Body of pancreas (tissue), 4 donors: ENCODE results near the gene PKP1. TPM values are rescaled to one million over a fixed set of nuclear protein-coding genes. Genes with fewer than 3 reads are reported as not detected.

Experiments
- ATAC-seq: fragments of 150-250 bp; one replicate; pipeline ENCODE4 v1.9.1; 2016
- DNase-seq, 4 donors: peaks; one replicate each; pipeline ENCODE4 v3.0.0-alpha.2; 2019
- H3K27ac ChIP-seq, 4 donors: fragments of 200-600 bp; sonication (generic); 1 replicate in 3 of 4; 2 replicates in 1 of 4; pipeline versions ENCODE4 v1.5.1 to v1.6.1; 2016 to 2019; ENCODE audit warnings: mild to moderate bottlenecking in 1 of 4, mixed read lengths in 1 of 4, moderate library complexity in 1 of 4
- H3K27me3 ChIP-seq, 2 donors: fragments of 200-600 bp; sonication (generic); one replicate each; pipeline ENCODE4 v1.6.0; 2016; ENCODE audit warnings: mild to moderate bottlenecking in 1 of 2
- H3K36me3 ChIP-seq, 2 donors: fragments of 200-600 bp; sonication (generic); replicated peaks in 1 of 2; 2 replicates each; pipeline ENCODE4 v1.5.1; 2016; ENCODE audit warnings: low read depth in 2 of 2; ENCODE audit not compliant: insufficient read depth in 1 of 2
- H3K4me1 ChIP-seq: fragments of 200-600 bp; sonication (generic); one replicate; pipeline ENCODE4 v1.6.0; 2016
- H3K4me3 ChIP-seq, 2 donors: fragments of 200-600 bp; sonication (generic); 1 replicate in 1 of 2; 2 replicates in 1 of 2; pipeline ENCODE4 v1.5.1; 2016 to 2019
- H3K9me3 ChIP-seq, 3 donors: fragments of 200-600 bp; sonication (generic); 1 replicate in 2 of 3; 2 replicates in 1 of 3; pipeline ENCODE4 v1.5.1; 2016
- CTCF ChIP-seq, 7 experiments: fragments of 450-650 bp in 4 of 7; fragments of 200-600 bp in 3 of 7; sonication (generic) in 3 of 7; IDR thresholded peaks; one replicate each; pipeline ENCODE4 v1.5.1; 2016 to 2019; ENCODE audit warnings: antibody characterized with exemption in 7 of 7
- POLR2A ChIP-seq, 3 donors: fragments of 450-650 bp; IDR thresholded peaks; one replicate each; pipeline ENCODE4 v1.6.1; 2016; ENCODE audit warnings: antibody characterized with exemption in 3 of 3, mild to moderate bottlenecking in 2 of 3
- WGBS, 2 donors: methylation state at CpG; one replicate each; pipeline ENCODE4 v1.1.5; 2017; 5-methylcytosine and 5-hydroxymethylcytosine counted together
- intact Hi-C: fragments of 100-400 bp; cut with DNase I; formaldehyde crosslinking; loops from one replicate; pipeline ENCODE4 v1.15.1; 2023
- total RNA-seq, 2 donors: library from RNA; depleted of rRNA; stranded (reverse); fragments of >200 nt; gene quantifications; one replicate each; pipeline ENCODE4 v1.1.0, GENCODE V29; 2016

The PKP1 gene
- total RNA-seq, 2 donors from 2014 or later, result 0.33 TPM; not detected in 1

DNA sequence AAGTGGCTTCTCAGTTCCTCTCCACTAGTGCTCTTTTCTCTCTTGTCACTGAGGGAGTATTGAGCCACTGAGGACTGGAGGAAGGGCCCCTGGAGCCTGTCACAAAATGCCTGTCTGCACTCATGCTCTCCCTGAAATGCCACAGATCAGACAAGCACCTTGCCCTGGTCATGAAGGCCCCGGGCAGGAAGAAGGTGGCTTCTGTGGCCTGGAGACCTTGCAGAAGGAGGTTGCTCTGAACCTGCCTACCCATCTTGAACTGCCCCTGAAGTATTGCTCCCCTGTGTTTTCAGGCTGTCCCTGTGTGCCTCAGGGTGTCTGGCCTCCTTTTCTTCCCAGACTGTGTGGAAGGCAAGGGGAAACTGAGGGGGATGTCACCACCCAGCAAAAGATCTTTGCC, 3.1 kb downstream of the PKP1 start:
- Histone ChIP-seq H3K36me3 (no peaks in the 10 kb centered on the region), H3K27me3 (peaks cover 0 to 11% of the 10 kb centered on the region in 2 donors), H3K27ac (no peak overlapping the region), H3K4me1 (peaks cover 12% of the 10 kb centered on the region), H3K4me3 (no peak overlapping the region), H3K9me3 (no peaks in the 10 kb centered on the region)
- intact Hi-C loops, result no loop called here
- 80 to 88% methylated on average over 1 of the region's 1 CpG for WGBS, 2 donors
- ATAC-seq (no peak), DNase-seq (no peak)
- TF ChIP-seq POLR2A (IDR thresholded peaks at IDR 0.05) (no peak), CTCF (IDR thresholded peaks at IDR 0.05) (no peak)

DNA sequence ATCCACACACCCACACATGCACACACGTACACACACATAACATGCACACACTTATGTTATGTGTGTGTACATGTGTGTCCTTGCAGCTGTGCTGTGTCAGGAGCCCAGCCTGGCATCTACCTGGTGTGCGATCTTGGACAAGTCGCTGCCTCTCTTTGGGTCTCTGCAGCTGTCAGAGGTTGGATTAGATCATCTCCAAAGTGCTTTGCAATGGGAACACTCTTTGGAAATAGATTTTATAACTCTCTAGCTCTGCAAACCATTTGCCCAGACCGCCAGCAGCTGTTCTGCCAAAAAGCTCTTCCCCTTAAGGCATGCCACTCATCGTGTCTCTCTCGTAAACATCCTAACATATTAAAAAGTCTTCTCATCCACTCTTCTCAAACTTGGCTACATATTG, 4.7 kb downstream of the PKP1 start:
- H3K27ac ChIP-seq, result no peak overlapping the region
- DNase-seq (no peak), ATAC-seq (no peak)
- 82 to 87% methylated on average over 6 of the region's 6 CpGs for WGBS, 2 donors
- intact Hi-C loops, result no loop called here
- peaks cover 0 to 11% of the 10 kb centered on the region in 2 donors for H3K27me3 ChIP-seq
- TF ChIP-seq POLR2A (IDR thresholded peaks at IDR 0.05) (no peak), CTCF (IDR thresholded peaks at IDR 0.05) (no peak)
- no peaks in the 10 kb centered on the region for H3K9me3 ChIP-seq
- H3K4me3 ChIP-seq, result no peak overlapping the region
- H3K36me3 ChIP-seq, result no peaks in the 10 kb centered on the region
- peaks cover 10% of the 10 kb centered on the region for H3K4me1 ChIP-seq

DNA sequence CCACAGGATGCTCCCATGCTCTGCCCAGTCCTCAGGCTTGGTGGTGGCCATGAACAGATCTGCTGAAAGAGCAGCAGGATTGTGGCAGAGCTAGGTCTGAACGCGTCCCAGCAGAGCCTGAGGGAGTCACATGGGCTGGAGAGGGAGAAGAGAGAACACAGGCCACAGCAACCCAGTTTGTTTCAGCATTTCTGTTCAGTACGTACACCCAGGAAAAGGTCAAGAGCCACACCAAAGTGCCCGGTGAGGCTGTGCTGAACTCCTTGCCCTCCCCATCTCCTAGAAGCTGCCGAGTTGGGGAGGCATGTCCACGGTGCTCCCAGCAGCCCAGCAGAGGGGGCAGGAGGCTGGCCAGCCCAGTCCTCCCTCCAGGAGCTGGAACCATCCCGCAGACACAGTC, 5.5 kb downstream of the PKP1 start:
- H3K27ac ChIP-seq, result no peak overlapping the region
- no peak for DNase-seq
- H3K36me3 ChIP-seq, result no peaks in the 10 kb centered on the region
- intact Hi-C loops, result no loop called here
- ATAC-seq, result no peak
- 58 to 67% methylated on average over 7 of the region's 7 CpGs for WGBS, 2 donors
- H3K4me3 ChIP-seq, result no peak overlapping the region
- peaks cover 2% of the 10 kb centered on the region for H3K4me1 ChIP-seq
- H3K9me3 ChIP-seq, result no peaks in the 10 kb centered on the region
- TF ChIP-seq POLR2A (IDR thresholded peaks at IDR 0.05), result no peak
- TF ChIP-seq CTCF (IDR thresholded peaks at IDR 0.05), result no peak
- peaks cover 0 to 6% of the 10 kb centered on the region in 2 donors for H3K27me3 ChIP-seq

DNA sequence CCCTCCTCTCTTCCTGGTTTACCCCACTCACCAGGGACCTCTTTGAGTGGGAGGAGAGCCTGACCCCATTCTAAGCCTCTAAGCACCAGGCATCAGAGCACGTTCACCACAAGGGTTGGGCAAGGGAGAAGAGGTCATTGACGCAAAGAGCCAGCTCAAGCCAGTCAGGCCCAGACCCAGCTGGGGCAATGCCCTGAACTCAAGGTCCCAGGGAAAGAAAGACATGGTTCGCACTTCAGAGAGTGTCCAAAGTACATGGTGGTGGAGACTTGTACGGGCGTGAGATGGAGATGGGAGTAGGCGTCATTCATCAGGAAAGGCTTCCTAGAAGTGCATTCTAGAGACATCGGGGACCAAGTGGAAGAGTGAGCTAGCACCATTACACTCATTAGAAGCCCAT, 7.2 kb downstream of the PKP1 start:
- intact Hi-C loops, result no loop called here
- 75 to 89% methylated on average over 7 of the region's 7 CpGs for WGBS, 2 donors
- Histone ChIP-seq H3K9me3 (no peaks in the 10 kb centered on the region), H3K27me3 (no peaks in the 10 kb centered on the region), H3K36me3 (no peaks in the 10 kb centered on the region), H3K4me3 (no peak overlapping the region), H3K4me1 (no peaks in the 10 kb centered on the region), H3K27ac (no peak overlapping the region)
- TF ChIP-seq POLR2A (IDR thresholded peaks at IDR 0.05) (no peak), CTCF (IDR thresholded peaks at IDR 0.05) (no peak)
- ATAC-seq, result no peak
- no peak for DNase-seq

DNA sequence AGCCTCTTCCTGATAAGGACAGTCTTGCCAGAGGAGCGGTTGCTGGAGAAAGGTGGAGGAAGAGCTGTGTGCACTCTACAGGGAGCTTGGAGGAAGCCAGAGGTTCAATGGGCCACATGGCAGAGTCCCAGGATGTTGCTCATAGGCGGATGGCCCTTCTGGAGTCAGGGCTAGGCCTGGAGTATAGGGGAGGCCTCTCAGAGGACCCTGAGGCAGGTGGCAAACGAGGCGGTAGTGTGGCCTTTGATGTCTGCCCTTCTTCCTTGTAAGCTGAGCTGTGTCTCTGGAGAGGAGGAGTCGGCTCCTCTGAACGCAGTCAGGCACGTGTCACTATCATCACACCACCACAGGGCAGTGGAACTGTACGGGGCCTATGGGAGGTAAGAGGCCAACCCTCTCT, 8.6 kb downstream of the PKP1 start:
- 63 to 76% methylated on average over 2 to 8 of the region's 8 CpGs for WGBS, 2 donors
- no peak for DNase-seq
- H3K36me3 ChIP-seq, result no peaks in the 10 kb centered on the region
- no peak overlapping the region for H3K4me3 ChIP-seq
- TF ChIP-seq CTCF (IDR thresholded peaks at IDR 0.05) (no peak), POLR2A (IDR thresholded peaks at IDR 0.05) (no peak)
- H3K27ac ChIP-seq, result no peak overlapping the region
- no peak for ATAC-seq
- H3K27me3 ChIP-seq, result no peaks in the 10 kb centered on the region
- no peaks in the 10 kb centered on the region for H3K9me3 ChIP-seq
- intact Hi-C loops, result no loop called here
- no peaks in the 10 kb centered on the region for H3K4me1 ChIP-seq
